Smooth muscle cell of trachea (primary cell): ENCODE results near the gene LGALS3BP. TPM values are rescaled to one million over a fixed set of nuclear protein-coding genes. Genes with fewer than 3 reads are reported as not detected.

ENCODE experiments used
- total RNA-seq: library from RNA; depleted of rRNA; stranded (reverse); fragments of >200 nt; gene quantifications from 2 replicates; pipeline ENCODE4 v1.2.1, GENCODE V29; 2014

LGALS3BP gene, protein sequence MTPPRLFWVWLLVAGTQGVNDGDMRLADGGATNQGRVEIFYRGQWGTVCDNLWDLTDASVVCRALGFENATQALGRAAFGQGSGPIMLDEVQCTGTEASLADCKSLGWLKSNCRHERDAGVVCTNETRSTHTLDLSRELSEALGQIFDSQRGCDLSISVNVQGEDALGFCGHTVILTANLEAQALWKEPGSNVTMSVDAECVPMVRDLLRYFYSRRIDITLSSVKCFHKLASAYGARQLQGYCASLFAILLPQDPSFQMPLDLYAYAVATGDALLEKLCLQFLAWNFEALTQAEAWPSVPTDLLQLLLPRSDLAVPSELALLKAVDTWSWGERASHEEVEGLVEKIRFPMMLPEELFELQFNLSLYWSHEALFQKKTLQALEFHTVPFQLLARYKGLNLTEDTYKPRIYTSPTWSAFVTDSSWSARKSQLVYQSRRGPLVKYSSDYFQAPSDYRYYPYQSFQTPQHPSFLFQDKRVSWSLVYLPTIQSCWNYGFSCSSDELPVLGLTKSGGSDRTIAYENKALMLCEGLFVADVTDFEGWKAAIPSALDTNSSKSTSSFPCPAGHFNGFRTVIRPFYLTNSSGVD
- 282 and 636 TPM in 2 replicates for total RNA-seq

GRCh38 chr17:78979780-78980623 is at the start of gene LGALS3BP:
LGALS3BP (minus strand) TSS chr17:78979923; CDS start chr17:78977191, 2,732 bp downstream.

GRCh38 chr17:79023886-79024771 is 44.4 kb upstream of the LGALS3BP start, which contains the start of gene C1QTNF1:
C1QTNF1 (plus strand) TSS chr17:79024169; CDS start chr17:79043969, 19,800 bp downstream.

GRCh38 chr17:79009397-79010303 is 29.9 kb upstream of the LGALS3BP start, which contains the start of gene CANT1:
CANT1 (minus strand) TSS chr17:79009764; CDS start chr17:78997622, 12,142 bp downstream.

DNA sequence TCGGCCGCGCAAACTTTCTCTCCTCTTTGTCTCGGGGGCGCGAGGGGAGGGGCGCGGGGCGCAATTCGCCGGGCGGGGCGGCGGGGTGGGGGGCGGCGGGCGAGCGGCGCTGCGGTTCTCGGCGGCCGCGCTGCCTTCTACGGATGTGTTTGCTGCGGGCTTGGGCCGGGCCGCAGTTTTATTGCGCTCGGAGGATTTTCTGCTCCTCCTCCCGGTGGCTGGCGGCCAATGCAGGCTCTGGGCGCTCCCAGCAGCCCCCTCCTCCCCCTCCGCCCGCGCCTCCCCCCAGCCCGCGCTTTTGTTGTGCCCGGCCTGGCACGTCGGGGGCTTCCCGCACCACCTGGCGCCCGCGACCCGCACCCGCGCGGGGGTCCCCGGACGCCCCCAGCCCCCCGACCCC is 54.5 kb downstream of the LGALS3BP start, which contains the start of gene TIMP2:
TIMP2 (minus strand) TSS at position 154 of the 400 bp plus-strand sequence. CDS start 299 bp downstream, outside the sequence.

Other genes starting within 250 kb of the LGALS3BP start
- 13.4 and 17.5 TPM in 2 replicates for gene CYTH1, start 197.7 kb downstream of the LGALS3BP start, total RNA-seq
- 17.7 and 28.4 TPM in 2 replicates for gene USP36, start 139.1 kb downstream of the LGALS3BP start, total RNA-seq
- 4.6 and 6.8 TPM in 2 replicates for gene CEP295NL, start 76.7 kb downstream of the LGALS3BP start, total RNA-seq
- 176 and 207 TPM in 2 replicates for gene TIMP2, start 54.5 kb downstream of the LGALS3BP start, total RNA-seq
- gene CANT1, start 29.8 kb upstream of the LGALS3BP start, total RNA-seq: 60.9 and 105 TPM in 2 replicates
- 6.3 and 79.2 TPM in 2 replicates for gene C1QTNF1, start 44.2 kb upstream of the LGALS3BP start, total RNA-seq
- gene ENGASE, start 94.9 kb upstream of the LGALS3BP start, total RNA-seq: 11.2 and 14.6 TPM in 2 replicates